ENCODE results near the gene RNGTT. TPM values are rescaled to one million over a fixed set of nuclear protein-coding genes. Genes with fewer than 3 reads are reported as not detected.

Gene RNGTT
- total RNA-seq, 1 donor from 2014 or later: 23.3 TPM

- peaks cover 22% of the 10 kb centered on the region for H3K36me3 Mint-ChIP-seq (ENCODE audit: low read depth)
- H3K27me3 Mint-ChIP-seq (ENCODE audit: low read depth): no peaks in the 10 kb centered on the region
- TF ChIP-seq, protein P1, sequence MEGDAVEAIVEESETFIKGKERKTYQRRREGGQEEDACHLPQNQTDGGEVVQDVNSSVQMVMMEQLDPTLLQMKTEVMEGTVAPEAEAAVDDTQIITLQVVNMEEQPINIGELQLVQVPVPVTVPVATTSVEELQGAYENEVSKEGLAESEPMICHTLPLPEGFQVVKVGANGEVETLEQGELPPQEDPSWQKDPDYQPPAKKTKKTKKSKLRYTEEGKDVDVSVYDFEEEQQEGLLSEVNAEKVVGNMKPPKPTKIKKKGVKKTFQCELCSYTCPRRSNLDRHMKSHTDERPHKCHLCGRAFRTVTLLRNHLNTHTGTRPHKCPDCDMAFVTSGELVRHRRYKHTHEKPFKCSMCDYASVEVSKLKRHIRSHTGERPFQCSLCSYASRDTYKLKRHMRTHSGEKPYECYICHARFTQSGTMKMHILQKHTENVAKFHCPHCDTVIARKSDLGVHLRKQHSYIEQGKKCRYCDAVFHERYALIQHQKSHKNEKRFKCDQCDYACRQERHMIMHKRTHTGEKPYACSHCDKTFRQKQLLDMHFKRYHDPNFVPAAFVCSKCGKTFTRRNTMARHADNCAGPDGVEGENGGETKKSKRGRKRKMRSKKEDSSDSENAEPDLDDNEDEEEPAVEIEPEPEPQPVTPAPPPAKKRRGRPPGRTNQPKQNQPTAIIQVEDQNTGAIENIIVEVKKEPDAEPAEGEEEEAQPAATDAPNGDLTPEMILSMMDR (conservative IDR thresholded peaks at IDR 0.05): no peak
- no peak for DNase-seq (ENCODE audit: low read depth, low spot score)
- H3K4me3 Mint-ChIP-seq: no peak overlapping the region
- peaks cover 13% of the 10 kb centered on the region for H3K9me3 Mint-ChIP-seq
- no peak overlapping the region for H3K27ac Mint-ChIP-seq (ENCODE audit: unreplicated experiment)
- no peaks in the 10 kb centered on the region for H3K4me1 Mint-ChIP-seq
Measured at GRCh38 chr6:88810089-88810488, 153.3 kb downstream of the RNGTT start.

- Mint-ChIP-seq H3K36me3 (ENCODE audit: low read depth) (peaks cover 27% of the 10 kb centered on the region), H3K4me3 (no peak overlapping the region), H3K27ac (ENCODE audit: unreplicated experiment) (no peak overlapping the region), H3K9me3 (peaks cover 13% of the 10 kb centered on the region), H3K4me1 (no peaks in the 10 kb centered on the region), H3K27me3 (ENCODE audit: low read depth) (no peaks in the 10 kb centered on the region)
- no peak for DNase-seq (ENCODE audit: low read depth, low spot score)
- TF ChIP-seq, protein P1 (conservative IDR thresholded peaks at IDR 0.05): no peak
Measured at GRCh38 chr6:88808381-88808780, 155.0 kb downstream of the RNGTT start.

GRCh38 chr6:88807622-88808021 lies 155.8 kb downstream of the RNGTT start:
- H3K9me3 Mint-ChIP-seq: peaks cover 13% of the 10 kb centered on the region
- no peak overlapping the region for H3K4me3 Mint-ChIP-seq
- peaks cover 25% of the 10 kb centered on the region for H3K36me3 Mint-ChIP-seq (ENCODE audit: low read depth)
- H3K27me3 Mint-ChIP-seq (ENCODE audit: low read depth): no peaks in the 10 kb centered on the region
- no peaks in the 10 kb centered on the region for H3K4me1 Mint-ChIP-seq
- TF ChIP-seq, protein P1 (conservative IDR thresholded peaks at IDR 0.05): no peak
- no peak overlapping the region for H3K27ac Mint-ChIP-seq (ENCODE audit: unreplicated experiment)
- DNase-seq (ENCODE audit: low read depth, low spot score): no peak

- H3K9me3 Mint-ChIP-seq: peaks cover 13% of the 10 kb centered on the region
- TF ChIP-seq, protein P1 (conservative IDR thresholded peaks at IDR 0.05): no peak
- no peak overlapping the region for H3K27ac Mint-ChIP-seq (ENCODE audit: unreplicated experiment)
- no peak for DNase-seq (ENCODE audit: low read depth, low spot score)
- H3K4me3 Mint-ChIP-seq: no peak overlapping the region
- H3K4me1 Mint-ChIP-seq: no peaks in the 10 kb centered on the region
- no peaks in the 10 kb centered on the region for H3K27me3 Mint-ChIP-seq (ENCODE audit: low read depth)
- H3K36me3 Mint-ChIP-seq (ENCODE audit: low read depth): peaks cover 28% of the 10 kb centered on the region
Measured at GRCh38 chr6:88806728-88807127, 156.7 kb downstream of the RNGTT start.

GRCh38 chr6:88804701-88805100 lies 158.7 kb downstream of the RNGTT start:
- Mint-ChIP-seq H3K4me3 (no peak overlapping the region), H3K36me3 (ENCODE audit: low read depth) (peaks cover 31% of the 10 kb centered on the region), H3K9me3 (peaks cover 13% of the 10 kb centered on the region), H3K4me1 (no peaks in the 10 kb centered on the region), H3K27ac (ENCODE audit: unreplicated experiment) (no peak overlapping the region), H3K27me3 (ENCODE audit: low read depth) (no peaks in the 10 kb centered on the region)
- no peak for DNase-seq (ENCODE audit: low read depth, low spot score)
- TF ChIP-seq, protein P1 (conservative IDR thresholded peaks at IDR 0.05): no peak

DNA sequence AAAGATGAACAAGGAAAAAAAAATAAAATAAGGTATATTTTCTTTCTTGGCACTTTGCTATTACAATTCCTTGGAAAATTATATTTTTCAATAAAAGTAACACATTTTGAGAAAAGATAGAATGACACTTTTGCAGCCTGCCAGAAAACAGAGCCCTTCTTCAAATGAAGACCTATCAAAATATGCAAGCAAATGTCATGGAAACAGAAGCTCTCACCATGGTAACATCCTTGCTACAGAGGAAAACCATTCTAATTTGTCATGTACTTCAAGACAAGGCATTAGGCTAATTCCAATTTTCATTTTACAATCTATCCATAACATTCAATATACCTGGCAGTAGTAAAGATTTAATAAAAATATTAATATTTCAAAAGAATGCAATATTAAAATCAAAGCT lies 177.9 kb downstream of the RNGTT start:
- H3K4me1 Mint-ChIP-seq: peaks cover 5% of the 10 kb centered on the region
- H3K27ac Mint-ChIP-seq (ENCODE audit: unreplicated experiment): no peak overlapping the region
- no peaks in the 10 kb centered on the region for H3K9me3 Mint-ChIP-seq
- H3K36me3 Mint-ChIP-seq (ENCODE audit: low read depth): peaks cover 9% of the 10 kb centered on the region
- TF ChIP-seq, protein P1 (conservative IDR thresholded peaks at IDR 0.05): no peak
- no peak overlapping the region for H3K4me3 Mint-ChIP-seq
- no peak for DNase-seq (ENCODE audit: low read depth, low spot score)
- H3K27me3 Mint-ChIP-seq (ENCODE audit: low read depth): no peaks in the 10 kb centered on the region

Data from neural crest cell (in vitro differentiated cells).